HCT116 (cell line): ENCODE measurements around the gene LTO1. TPM values are rescaled to one million over a fixed set of nuclear protein-coding genes. Genes with fewer than 3 reads are reported as not detected.

Experiments
- ATAC-seq: fragments of 200-7000 bp; cut with Tn5 transposase; 2 replicates; pipeline ENCODE4 v1.9.1; 2020; ENCODE audit warnings: mild to moderate bottlenecking, moderate library complexity
- BruUV-seq: library from RNA; stranded (reverse); fragments of 400-500 nt; replicated peaks from 2 replicates; lab custom pipeline; 2021; lab: Mats Ljungman, UMichigan
- CTCF ChIA-PET: fragments of 300-600 bp; sonication (Branson Sonifier 250); formaldehyde crosslinking; loops from one replicate; lab custom pipeline; 2021; ENCODE audit warnings: antibody characterized with exemption; lab: Charles Lee
- POLR2A ChIA-PET: fragments of 300-600, 350-600 bp; sonication (Branson Sonifier 250); formaldehyde crosslinking; loops from one replicate; lab custom pipeline; 2021; ENCODE audit warnings: antibody characterized with exemption; lab: Charles Lee
- RAD21 ChIA-PET, 2 experiments: fragments of 300-600 bp; sonication (Branson Sonifier 250); formaldehyde crosslinking; loops; one replicate each; lab custom pipeline; 2023; ENCODE audit warnings: low total read pairs in 2 of 2; ENCODE audit not compliant: uncharacterized antibody in 2 of 2, unreplicated experiment in 2 of 2, low non-redundant PET in 1 of 2; lab: Charles Lee
- DNase-seq: peaks from one replicate; pipeline ENCODE4 v3.0.0-alpha.2; 2010; ENCODE audit warnings: low read depth, low spot score
- H2AFZ ChIP-seq: fragments of 200-600 bp; shearing (Covaris generic), sonication (generic); 2 replicates; pipeline ENCODE4 v1.6.1; 2017; ENCODE audit warnings: low read depth, mixed run types, mixed read lengths, antibody characterized with exemption, low read length; ENCODE audit not compliant: poor library complexity, severe bottlenecking
- H3K27ac ChIP-seq: 2 replicates; pipeline ENCODE4 v1.5.1; 2012; ENCODE audit warnings: low read depth, low read length
- H3K27me3 ChIP-seq: fragments of 200-600 bp; sonication (generic); 2 replicates; pipeline ENCODE4 v1.6.1; 2016; ENCODE audit warnings: mixed run types, low read length, mixed read lengths; ENCODE audit not compliant: insufficient read depth
- H3K36me3 ChIP-seq, 2 experiments: fragments of 200-500 bp in 1 of 2; fragments of 200-600 bp in 1 of 2; sonication (Bioruptor generic) in 1 of 2; sonication (generic) in 1 of 2; 2 replicates each; pipeline versions ENCODE4 v1.5.1 to v1.6.1; 2014 to 2016; ENCODE audit warnings: low read length in 2 of 2, inconsistent platforms in 1 of 2, mixed read lengths in 1 of 2, mixed run types in 1 of 2; ENCODE audit not compliant: insufficient read depth in 2 of 2, control insufficient read depth in 1 of 2
- H3K4me1 ChIP-seq, 2 experiments: fragments of 200-600 bp in 1 of 2; sonication (generic) in 1 of 2; 2 replicates each; pipeline versions ENCODE4 v1.5.1 to v1.6.1; 2012 to 2017; ENCODE audit warnings: low read length in 2 of 2, inconsistent platforms in 1 of 2, mild to moderate bottlenecking in 1 of 2, mixed read lengths in 1 of 2, mixed run types in 1 of 2, moderate library complexity in 1 of 2; ENCODE audit not compliant: insufficient read depth in 2 of 2, control insufficient read depth in 1 of 2
- H3K4me2 ChIP-seq: fragments of 200-600 bp; sonication (generic); 2 replicates; pipeline ENCODE4 v1.6.1; 2017; ENCODE audit warnings: mixed run types, low read length, mixed read lengths
- H3K4me3 ChIP-seq, 2 experiments: fragments of 200-600 bp in 1 of 2; sonication (generic) in 1 of 2; replicated peaks in 1 of 2; 2 replicates each; pipeline ENCODE4 v1.5.1; 2011 to 2016; ENCODE audit warnings: low read length in 2 of 2, control low read depth in 1 of 2, low read depth in 1 of 2, mild to moderate bottlenecking in 1 of 2, mixed read lengths in 1 of 2, mixed run types in 1 of 2
- H3K79me2 ChIP-seq: fragments of 200-600 bp; sonication (generic); 2 replicates; pipeline ENCODE4 v1.6.1; 2017; ENCODE audit warnings: mild to moderate bottlenecking, mixed run types, low read length, moderate library complexity, mixed read lengths; ENCODE audit not compliant: insufficient read depth
- H3K9ac ChIP-seq: fragments of 200-600 bp; sonication (generic); 2 replicates; pipeline ENCODE4 v1.6.1; 2016; ENCODE audit warnings: low read length, mixed read lengths
- H3K9me2 ChIP-seq: fragments of 200-600 bp; sonication (generic), shearing (Covaris generic); 2 replicates; pipeline ENCODE4 v1.6.1; 2017; ENCODE audit warnings: mixed run types, mild to moderate bottlenecking, moderate library complexity; ENCODE audit not compliant: insufficient read depth
- H3K9me3 ChIP-seq, 2 experiments: fragments of 200-500 bp in 1 of 2; fragments of 200-600 bp in 1 of 2; sonication (Bioruptor generic) in 1 of 2; sonication (generic) in 1 of 2; 2 replicates each; pipeline ENCODE4 v1.6.1; 2014 to 2017; ENCODE audit warnings: low read length in 2 of 2, mixed read lengths in 2 of 2, inconsistent platforms in 1 of 2, low read depth in 1 of 2, mild to moderate bottlenecking in 1 of 2, mixed run types in 1 of 2, moderate library complexity in 1 of 2; ENCODE audit not compliant: control insufficient read depth in 1 of 2, insufficient read depth in 1 of 2
- H4K20me1 ChIP-seq: fragments of 200-600 bp; sonication (generic), shearing (Covaris generic); 2 replicates; pipeline ENCODE4 v1.6.1; 2017; ENCODE audit warnings: mixed run types, mild to moderate bottlenecking, moderate library complexity; ENCODE audit not compliant: insufficient read depth
- ATF3 ChIP-seq: IDR thresholded peaks from 2 replicates; pipeline ENCODE4 v1.6.1; 2012
- CBX3 ChIP-seq: IDR thresholded peaks from 2 replicates; pipeline ENCODE4 v1.6.1; 2012; ENCODE audit warnings: low read depth
- CEBPB ChIP-seq: IDR thresholded peaks from 2 replicates; pipeline ENCODE4 v1.6.1; 2012; ENCODE audit warnings: low read depth
- EGR1 ChIP-seq: IDR thresholded peaks from 2 replicates; pipeline ENCODE4 v1.6.1; 2012; ENCODE audit warnings: low read depth
- EZH2phosphoT487 ChIP-seq: fragments of 200-600 bp; IDR thresholded peaks from 2 replicates; pipeline ENCODE4 v1.6.1; 2018; ENCODE audit warnings: antibody characterized with exemption, borderline replicate concordance
- JUND ChIP-seq: IDR thresholded peaks from 2 replicates; pipeline ENCODE4 v1.6.1; 2012
- POLR2A ChIP-seq: IDR thresholded peaks from 2 replicates; pipeline ENCODE4 v1.7.0; 2011; ENCODE audit warnings: borderline replicate concordance; ENCODE audit not compliant: insufficient read depth, insufficient read length; ENCODE audit errors: extremely low read depth
- REST ChIP-seq: IDR thresholded peaks from 2 replicates; pipeline ENCODE4 v1.6.1; 2012; ENCODE audit warnings: low read depth
- TCF7L2 ChIP-seq: IDR thresholded peaks from 2 replicates; pipeline ENCODE4 v1.7.0; 2011; ENCODE audit warnings: borderline replicate concordance, inconsistent platforms; ENCODE audit not compliant: insufficient read depth, insufficient read length; ENCODE audit errors: extremely low read depth
- ZBTB33 ChIP-seq: IDR thresholded peaks from 2 replicates; pipeline ENCODE4 v1.6.1; 2011; ENCODE audit warnings: mild to moderate bottlenecking, low read length, moderate library complexity; ENCODE audit not compliant: insufficient replicate concordance; ENCODE audit errors: extremely low read depth
- ZNF274 ChIP-seq: fragments of 200-500 bp; sonication (Bioruptor generic); IDR thresholded peaks from 2 replicates; pipeline ENCODE4 v1.6.1; 2014; ENCODE audit warnings: mild to moderate bottlenecking, low read depth, low read length, inconsistent platforms
- intact Hi-C: fragments of 100-400 bp; cut with micrococcal nuclease; formaldehyde crosslinking; loops from 2 replicates; pipeline ENCODE4 v1.10.0; 2022
- total RNA-seq: library from RNA; stranded (reverse); gene quantifications from one replicate; pipeline ENCODE4 v1.2.1, GENCODE V29; 2021; ENCODE audit not compliant: unreplicated experiment

LTO1 gene
- total RNA-seq, 1 experiment from 2014 or later = 21.3 TPM

GRCh38 chr11:69674267-69674885, 777 bp downstream of the LTO1 start:
- RAD21 ChIA-PET = interaction anchor here in 1 of 2 experiments (1.2 kb wide), 1 partner anchor 382 kb away, joined by 3 read pairs; no protein-coding TSS in a partner anchor
- Histone ChIP-seq H3K4me1 (peaks cover 10 to 38% of the 10 kb centered on the region in 2 experiments; a peak in 3 of 4 replicates), H3K36me3 (peaks cover 9 to 23% of the 10 kb centered on the region in 2 experiments; a peak in 2 of 4 replicates), H3K9me2 (no peaks in the 10 kb centered on the region), H3K27me3 (no peaks in the 10 kb centered on the region), H3K4me2 (peak overlapping the region; percentile 90), H4K20me1 (no peaks in the 10 kb centered on the region), H3K4me3 (peak overlapping the region; percentile 95 to 98), H2AFZ (no peak overlapping the region), H3K9me3 (no peaks in the 10 kb centered on the region), H3K79me2 (peaks cover 28% of the 10 kb centered on the region), H3K27ac (peak overlapping the region; percentile 82), H3K9ac (peak overlapping the region; percentile 91)
- intact Hi-C loops = loop anchor here (10.0 kb wide), 1 partner anchor 380 kb away; the partner anchor contains the start of gene MYEOV
- ATAC-seq (peak; percentile 1; the same call in 1 of the 2 replicates), DNase-seq (no peak)
- no peak for TF ChIP-seq ZNF274
- no peak for TF ChIP-seq TCF7L2
- no peak for TF ChIP-seq EZH2phosphoT487
- TF ChIP-seq CBX3 = no peak
- no peak for TF ChIP-seq ATF3
- no peak for TF ChIP-seq JUND
- no peak for TF ChIP-seq CEBPB
- TF ChIP-seq REST = no peak
- TF ChIP-seq ZBTB33 = no peak
- no peak for TF ChIP-seq POLR2A
- no peak for TF ChIP-seq EGR1
- TSS peak; percentile 51 for BruUV-seq
- CTCF ChIA-PET = interaction anchor here (1.2 to 2.3 kb wide), 3 partner anchors 9 to 572 kb away, joined by 3 to 9 read pairs (median 5); no protein-coding TSS in a partner anchor
- POLR2A ChIA-PET = interaction anchor here (1.3 to 1.6 kb wide), 2 partner anchors 21 to 378 kb away, joined by 3 to 6 read pairs; no protein-coding TSS in a partner anchor
